Small intestine (tissue), 7 donors: Measurements from ENCODE around the gene HMGXB3. TPM values are rescaled to one million over a fixed set of nuclear protein-coding genes. Genes with fewer than 3 reads are reported as not detected.
"Not testable (repeated sequence)": the region's sequence is repeated elsewhere in the genome, so short reads cannot be mapped to it uniquely, and the experiment has no call there.

ENCODE experiments used
- DNase-seq, 2 donors: peaks; one replicate each; pipeline versions ENCODE4 v3.0.0 to v3.0.0-alpha.2; 2013
- FAIRE-seq: peaks from 2 replicates; lab custom pipeline; 2012; peaks lifted over from hg19 to GRCh38; lab: Jason Lieb, UNC
- H3K27ac ChIP-seq, 3 donors: one replicate each; pipeline ENCODE4 v1.5.1; 2013; ENCODE audit warnings: low read length in 2 of 3, mild to moderate bottlenecking in 2 of 3, control low read depth in 1 of 3, inconsistent platforms in 1 of 3, low read depth in 1 of 3, moderate library complexity in 1 of 3
- H3K27me3 ChIP-seq, 3 donors: one replicate each; pipeline ENCODE4 v1.6.1; 2013; ENCODE audit warnings: low read length in 3 of 3, inconsistent platforms in 1 of 3; ENCODE audit not compliant: control insufficient read depth in 3 of 3, insufficient read depth in 3 of 3
- H3K36me3 ChIP-seq, 3 donors: one replicate each; pipeline ENCODE4 v1.6.1; 2013; ENCODE audit warnings: low read length in 3 of 3, inconsistent platforms in 1 of 3, low read depth in 1 of 3, mild to moderate bottlenecking in 1 of 3, moderate library complexity in 1 of 3; ENCODE audit not compliant: control insufficient read depth in 3 of 3, insufficient read depth in 2 of 3
- H3K4me1 ChIP-seq, 3 donors: one replicate each; pipeline ENCODE4 v1.6.1; 2013; ENCODE audit warnings: low read length in 2 of 3, inconsistent platforms in 1 of 3, low read depth in 1 of 3, mild to moderate bottlenecking in 1 of 3, moderate library complexity in 1 of 3; ENCODE audit not compliant: control insufficient read depth in 3 of 3, insufficient read depth in 2 of 3
- H3K4me3 ChIP-seq, 3 donors: one replicate each; pipeline ENCODE4 v1.5.1; 2013; ENCODE audit warnings: low read length in 3 of 3, control low read depth in 1 of 3, inconsistent platforms in 1 of 3, low read depth in 1 of 3, mild to moderate bottlenecking in 1 of 3, moderate library complexity in 1 of 3
- H3K9me3 ChIP-seq, 2 donors: one replicate each; pipeline ENCODE4 v1.6.1; 2013; ENCODE audit warnings: low read depth in 1 of 2, low read length in 1 of 2; ENCODE audit not compliant: control insufficient read depth in 2 of 2, insufficient read depth in 1 of 2
- WGBS, 3 donors: extraction: QIAGEN DNeasy Blood & Tissue Kit; methylation state at CpG; one replicate each; pipeline ENCODE4 v1.1.7; 2013; 5-methylcytosine and 5-hydroxymethylcytosine counted together
- polyA plus RNA-seq, 4 donors: library from polyadenylated mRNA; stranded (reverse) in 3 of 4; unstranded in 1 of 4; fragments of 200-250 nt in 3 of 4; fragments of 120-200 nt in 1 of 4; gene quantifications; one replicate each; pipeline versions ENCODE4 v1.2.1 to v1.2.3, GENCODE V29; 2013
- donor health status: healthy with polysubstance abuse.
- donor health status: control.
- donor health status: control.
- donor health status: Bipolar disorder and iron deficiency.
- donor health status: healthy.

HMGXB3 gene
- polyA plus RNA-seq, 4 donors, result 8.1 to 35.1 (median 13.4) TPM

- peaks cover 12 to 30% (median 28%) of the 10 kb centered on the region in 3 donors for H3K36me3 ChIP-seq
- no peaks in the 10 kb centered on the region for H3K27me3 ChIP-seq
- FAIRE-seq (no peak), DNase-seq (no peak)
- H3K4me1 ChIP-seq, result no peaks in the 10 kb centered on the region
- H3K9me3 ChIP-seq, result peaks cover 0 to 6% of the 10 kb centered on the region in 2 donors
- H3K27ac ChIP-seq, result no peak overlapping the region
- WGBS, 3 donors, result 96 to 100% (median 98%) methylated on average over 1 of the region's 1 CpG
- no peak overlapping the region for H3K4me3 ChIP-seq
These were observed 19.7 kb downstream of the HMGXB3 start for GRCh38 chr5:150020249-150020648.

DNA sequence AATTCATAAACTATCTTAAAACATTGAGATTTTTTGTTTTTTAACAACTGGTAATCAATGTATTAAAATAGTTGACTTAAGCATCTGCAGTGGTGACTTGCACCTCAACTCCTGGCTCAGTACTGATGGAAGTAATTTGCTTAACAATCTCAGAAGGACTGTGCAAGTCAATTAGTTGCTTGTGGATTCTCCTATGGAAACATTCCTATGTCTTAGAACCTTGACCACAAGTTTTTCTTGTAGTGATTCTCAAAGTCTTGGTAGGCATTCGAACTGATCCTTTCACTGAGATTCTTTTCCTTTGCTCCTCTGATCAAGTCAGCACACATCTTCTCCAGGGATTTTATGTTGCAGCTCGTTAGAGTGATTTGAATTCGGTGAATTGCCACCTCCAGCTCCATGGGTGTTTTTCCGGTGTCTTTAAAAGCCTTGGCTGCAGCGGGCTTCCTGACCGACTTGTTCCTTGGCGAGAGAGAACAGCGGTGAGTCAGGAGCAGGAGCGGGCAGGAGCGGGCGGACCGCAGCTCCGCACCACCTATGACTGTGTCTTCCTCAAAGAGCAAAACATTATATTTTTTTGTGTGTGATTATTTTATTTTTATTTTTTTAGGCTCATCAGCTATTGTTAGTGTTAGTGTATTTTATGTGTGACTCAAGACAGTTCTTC is 21.1 kb downstream of the HMGXB3 start:
- no peaks in the 10 kb centered on the region for H3K27me3 ChIP-seq
- DNase-seq (no peak), FAIRE-seq (no peak)
- H3K36me3 ChIP-seq, result peaks cover 12 to 29% (median 26%) of the 10 kb centered on the region in 3 donors
- peaks cover 0 to 7% (median 0%) of the 10 kb centered on the region in 3 donors for H3K4me1 ChIP-seq
- no peaks in the 10 kb centered on the region for H3K9me3 ChIP-seq
- 90 to 94% (median 94%) methylated on average over 13 of the region's 13 CpGs for WGBS, 3 donors
- H3K27ac ChIP-seq, result no peak overlapping the region
- H3K4me3 ChIP-seq, result no peak overlapping the region

- Histone ChIP-seq H3K36me3 (peaks cover 12 to 33% (median 30%) of the 10 kb centered on the region in 3 donors), H3K4me3 (no peak overlapping the region), H3K27me3 (no peaks in the 10 kb centered on the region), H3K9me3 (no peaks in the 10 kb centered on the region), H3K27ac (no peak overlapping the region), H3K4me1 (peaks cover 0 to 11% (median 0%) of the 10 kb centered on the region in 3 donors)
- no peak for DNase-seq
- FAIRE-seq, result no peak
- 87 to 90% (median 89%) methylated on average over 1 of the region's 1 CpG for WGBS, 3 donors
These were observed 21.6 kb downstream of the HMGXB3 start for GRCh38 chr5:150022158-150022531.

- FAIRE-seq, result no peak
These were observed 22.1 kb downstream of the HMGXB3 start for GRCh38 chr5:150022681-150023080.

GRCh38 chr5:150023136-150023535 is 22.6 kb downstream of the HMGXB3 start:
- Histone ChIP-seq H3K4me1 (peaks cover 0 to 11% (median 0%) of the 10 kb centered on the region in 3 donors), H3K27ac (no peak overlapping the region), H3K4me3 (no peak overlapping the region), H3K9me3 (no peaks in the 10 kb centered on the region), H3K27me3 (no peaks in the 10 kb centered on the region), H3K36me3 (peaks cover 12 to 36% (median 31%) of the 10 kb centered on the region in 3 donors)
- WGBS, 3 donors, result 90 to 97% (median 95%) methylated on average over 1 of the region's 1 CpG
- no peak for DNase-seq
- FAIRE-seq, result no peak

More at GRCh38 chr5:150022681-150023080, 22.1 kb downstream of the HMGXB3 start:
- DNase-seq, result no peak
- Histone ChIP-seq H3K27ac (no peak overlapping the region), H3K4me3 (no peak overlapping the region), H3K9me3 (no peaks in the 10 kb centered on the region), H3K4me1 (peaks cover 0 to 11% (median 0%) of the 10 kb centered on the region in 3 donors), H3K27me3 (no peaks in the 10 kb centered on the region), H3K36me3 (peaks cover 12 to 34% (median 33%) of the 10 kb centered on the region in 3 donors)
- WGBS, 3 donors, result 91 to 94% (median 93%) methylated on average over 2 of the region's 2 CpGs

- WGBS, 3 donors, result 83 to 89% (median 85%) methylated on average over 9 of the region's 9 CpGs
These were observed 23.9 kb downstream of the HMGXB3 start for GRCh38 chr5:150024346-150024984.

DNA sequence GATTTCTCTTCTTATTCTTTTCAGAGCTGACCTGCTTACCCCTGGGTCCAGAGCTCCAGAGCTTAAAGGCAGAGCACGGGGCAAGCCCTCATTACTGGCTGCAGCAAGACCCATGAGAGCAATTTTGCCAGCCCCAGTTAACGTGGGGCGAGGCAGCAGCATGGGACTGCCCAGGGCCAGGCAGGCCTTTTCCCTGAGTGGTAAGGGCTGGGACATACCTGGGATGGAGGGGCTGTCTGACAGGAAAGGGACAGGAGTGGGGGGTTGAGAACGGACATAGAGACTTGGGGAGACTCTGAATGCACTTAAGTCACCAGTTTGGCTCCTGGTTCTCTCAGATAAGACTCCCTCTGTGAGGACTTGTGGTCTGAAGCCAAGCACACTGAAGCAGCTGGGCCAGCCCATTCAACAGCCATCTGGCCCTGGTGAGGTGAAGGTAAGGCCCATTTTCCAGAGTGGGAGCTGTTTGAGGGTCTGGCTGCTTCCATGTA is 26.2 kb downstream of the HMGXB3 start:
- Histone ChIP-seq H3K27me3 (no peaks in the 10 kb centered on the region), H3K9me3 (no peaks in the 10 kb centered on the region), H3K4me3 (no peak overlapping the region), H3K27ac (peak overlapping the region in 1 of 3 donors; percentile 26), H3K36me3 (peaks cover 13 to 40% (median 26%) of the 10 kb centered on the region in 3 donors), H3K4me1 (peaks cover 0 to 11% (median 0%) of the 10 kb centered on the region in 3 donors)
- 94 to 97% (median 95%) methylated on average over 4 of the region's 4 CpGs for WGBS, 3 donors
- peak in 1 of 2 donors; percentile 25 for DNase-seq
- no peak for FAIRE-seq

More at GRCh38 chr5:150024346-150024984, 23.9 kb downstream of the HMGXB3 start:
- no peaks in the 10 kb centered on the region for H3K9me3 ChIP-seq
- no peak overlapping the region for H3K27ac ChIP-seq
- no peak overlapping the region for H3K4me3 ChIP-seq
- FAIRE-seq, result no peak
- peaks cover 0 to 11% (median 0%) of the 10 kb centered on the region in 3 donors for H3K4me1 ChIP-seq
- H3K27me3 ChIP-seq, result no peaks in the 10 kb centered on the region
- H3K36me3 ChIP-seq, result peaks cover 16 to 34% (median 25%) of the 10 kb centered on the region in 3 donors
- DNase-seq, result no peak

DNA sequence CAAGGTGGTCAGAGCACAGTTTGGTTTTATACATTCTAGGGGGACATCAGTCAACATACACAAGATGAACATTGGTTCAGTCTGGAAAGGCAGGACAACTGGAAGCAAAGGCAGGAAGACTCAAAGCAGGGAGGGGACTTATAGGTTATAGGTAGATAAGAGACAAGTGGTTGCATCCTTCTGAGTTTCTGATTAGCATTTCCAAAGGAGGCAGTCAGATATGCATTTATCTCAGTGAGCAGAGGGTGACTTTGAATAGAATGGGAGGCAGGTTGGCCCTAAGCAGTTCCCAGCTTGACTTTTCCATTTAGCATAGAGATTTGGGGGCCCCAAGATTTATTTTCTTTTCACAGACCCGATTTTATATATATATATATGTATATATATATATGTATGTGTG is 27.5 kb downstream of the HMGXB3 start:
- not testable (repeated sequence) for H3K9me3 ChIP-seq, H3K27me3 ChIP-seq, H3K27ac ChIP-seq, H3K4me3 ChIP-seq, FAIRE-seq, DNase-seq
- Histone ChIP-seq H3K36me3 (peaks cover 10 to 41% (median 37%) of the 10 kb centered on the region in 3 donors), H3K4me1 (peaks cover 0 to 11% (median 0%) of the 10 kb centered on the region in 3 donors)
- 52 to 80% (median 68%) methylated on average over 1 of the region's 1 CpG for WGBS, 3 donors
